HEK293 (cell line): ENCODE data around the gene TCF12.

Experiments used
- CTCF ChIA-PET: fragments of 350-600 bp; formaldehyde crosslinking; extraction: SDS; loops from one replicate; lab custom pipeline; 2021; ENCODE audit warnings: antibody characterized with exemption; lab: Yijun Ruan, JAX
- POLR2A ChIA-PET: fragments of 300-600 bp; formaldehyde crosslinking; extraction: SDS; loops from one replicate; lab custom pipeline; 2020; ENCODE audit warnings: antibody characterized with exemption, inconsistent platforms; lab: Yijun Ruan, JAX
- H3K27ac ChIP-seq: fragments of 200-500 bp; sonication (Bioruptor generic); 2 replicates; pipeline ENCODE4 v1.5.1; 2014; ENCODE audit warnings: low read depth, low read length, control low read depth, inconsistent platforms; ENCODE audit errors: extremely low read depth
- H3K36me3 ChIP-seq, 2 experiments: fragments of 200-500 bp in 1 of 2; sonication (Bioruptor generic) in 1 of 2; 1 replicate in 1 of 2; 2 replicates in 1 of 2; pipeline ENCODE4 v1.5.1; 2014 to 2017; ENCODE audit warnings: inconsistent platforms in 2 of 2, low read length in 2 of 2; ENCODE audit not compliant: control insufficient read depth in 2 of 2, insufficient read depth in 1 of 2
- H3K4me1 ChIP-seq: fragments of 200-500 bp; sonication (Bioruptor generic); 2 replicates; pipeline ENCODE4 v1.5.1; 2014; ENCODE audit warnings: mild to moderate bottlenecking, low read length, inconsistent platforms; ENCODE audit not compliant: control insufficient read depth, insufficient read depth
- H3K4me3 ChIP-seq: 2 replicates; pipeline ENCODE4 v1.5.1; 2011; ENCODE audit warnings: low read depth, mild to moderate bottlenecking, control low read depth, low read length, moderate library complexity
- H3K9me3 ChIP-seq: fragments of 200-500 bp; sonication (Bioruptor generic); 2 replicates; pipeline ENCODE4 v1.5.1; 2014; ENCODE audit warnings: low read depth, low read length, inconsistent platforms; ENCODE audit not compliant: control insufficient read depth, insufficient read depth
- ATF2 ChIP-seq: fragments of 450-650 bp; formaldehyde crosslinking; IDR thresholded peaks from 2 replicates; pipeline ENCODE4 v1.5.1; 2016; ENCODE audit warnings: missing biosample characterization, missing genetic modification characterization, low read depth
- MZF1 ChIP-seq: fragments of 450-650 bp; formaldehyde crosslinking; IDR thresholded peaks from 2 replicates; pipeline ENCODE4 v1.5.1; 2017; ENCODE audit warnings: missing biosample characterization, missing genetic modification characterization, borderline replicate concordance
- PRDM6 ChIP-seq: fragments of 450-650 bp; formaldehyde crosslinking; IDR thresholded peaks from 2 replicates; pipeline ENCODE4 v1.5.1; 2017; ENCODE audit warnings: missing biosample characterization, missing genetic modification characterization
- ZBTB44 ChIP-seq: fragments of 450-650 bp; IDR thresholded peaks from 2 replicates; pipeline ENCODE4 v1.5.1; 2018; ENCODE audit warnings: missing biosample characterization, mild to moderate bottlenecking, missing genetic modification characterization
- ZNF280D ChIP-seq: fragments of 450-650 bp; formaldehyde crosslinking; IDR thresholded peaks from 2 replicates; pipeline ENCODE4 v1.5.1; 2016; ENCODE audit warnings: missing biosample characterization, missing genetic modification characterization
- ZNF354C ChIP-seq: fragments of 450-650 bp; formaldehyde crosslinking; IDR thresholded peaks from 2 replicates; pipeline ENCODE4 v1.5.1; 2016; ENCODE audit warnings: missing biosample characterization, missing genetic modification characterization, low read depth, borderline replicate concordance
- ZNF610 ChIP-seq: fragments of 450-650 bp; formaldehyde crosslinking; IDR thresholded peaks from 2 replicates; pipeline ENCODE4 v1.5.1; 2016; ENCODE audit warnings: missing biosample characterization, missing genetic modification characterization, borderline replicate concordance
- ZNF747 ChIP-seq: fragments of 450-650 bp; formaldehyde crosslinking; IDR thresholded peaks from 2 replicates; pipeline ENCODE4 v1.5.1; 2016; ENCODE audit warnings: missing biosample characterization, missing genetic modification characterization
- ZSCAN4 ChIP-seq: fragments of 450-650 bp; formaldehyde crosslinking; IDR thresholded peaks from 2 replicates; pipeline ENCODE4 v1.5.1; 2017; ENCODE audit warnings: missing biosample characterization, missing genetic modification characterization
- ZXDB ChIP-seq: fragments of 450-650 bp; formaldehyde crosslinking; IDR thresholded peaks from 2 replicates; pipeline ENCODE4 v1.5.1; 2016; ENCODE audit warnings: missing biosample characterization, missing genetic modification characterization

TCF12 gene

GRCh38 chr15:56980473-56980872 lies 62.0 kb downstream of the TCF12 start (continued):
- TF ChIP-seq ZSCAN4 (tag by site-specific recombination) = no peak

- ChIA-PET CTCF (no interaction called here), POLR2A (no interaction called here)
- H3K4me3 ChIP-seq = no peak overlapping the region
- no peaks in the 10 kb centered on the region; the same call in 1 of the 2 replicates for H3K4me1 ChIP-seq
- no peaks in the 10 kb centered on the region for H3K9me3 ChIP-seq
- TF ChIP-seq ZNF280D (tag by site-specific recombination) = no peak
- 0 out of 2 replicates have a peak, but pooled peaks have one; percentile 27 for TF ChIP-seq MZF1 (tag by site-specific recombination)
- no peak overlapping the region for H3K27ac ChIP-seq
- H3K36me3 ChIP-seq = no peaks in the 10 kb centered on the region
Observed at GRCh38 chr15:56981160-56981559, 62.7 kb downstream of the TCF12 start.

- Histone ChIP-seq H3K9me3 (no peaks in the 10 kb centered on the region), H3K27ac (no peak overlapping the region), H3K36me3 (no peaks in the 10 kb centered on the region), H3K4me3 (no peak overlapping the region), H3K4me1 (no peaks in the 10 kb centered on the region; the same call in 1 of the 2 replicates)
- TF ChIP-seq ZBTB44 (no peak), ZNF610 (tag by site-specific recombination) (no peak), ZXDB (tag by site-specific recombination) (no peak), ZNF747 (no peak), ATF2 (tag by site-specific recombination) (no peak)
- CTCF ChIA-PET = no interaction called here
- POLR2A ChIA-PET = no interaction called here
Observed at GRCh38 chr15:56982987-56983386, 64.5 kb downstream of the TCF12 start.

GRCh38 chr15:56984681-56985481 lies 66.4 kb downstream of the TCF12 start:
- ChIA-PET POLR2A (no interaction called here), CTCF (no interaction called here)
- H3K4me3 ChIP-seq = no peak overlapping the region
- H3K36me3 ChIP-seq = no peaks in the 10 kb centered on the region
- TF ChIP-seq PRDM6 (tag by site-specific recombination) (peak; percentile 24), ZNF354C (no peak)
- peaks cover 6% of the 10 kb centered on the region for H3K4me1 ChIP-seq
- H3K9me3 ChIP-seq = no peaks in the 10 kb centered on the region
- H3K27ac ChIP-seq = 0 out of 2 replicates have a peak overlapping the region, but pooled peaks have one; percentile 14
